NB4 (cell line): ENCODE data around the gene IGF1R.

Experiments
- CTCF ChIP-seq: IDR thresholded peaks from one replicate; pipeline ENCODE4 v1.5.1; 2012; ENCODE audit warnings: low read depth, low read length
- MAX ChIP-seq: IDR thresholded peaks from 2 replicates; pipeline ENCODE4 v1.6.1; 2011; ENCODE audit warnings: low read depth, low read length

GRCh38 chr15:98977441-98977840 is 329.1 kb downstream of the IGF1R start:
- TF ChIP-seq MAX (no peak), CTCF (no peak)
